ENCODE results near the gene MTCH1.

Gene MTCH1

DNA sequence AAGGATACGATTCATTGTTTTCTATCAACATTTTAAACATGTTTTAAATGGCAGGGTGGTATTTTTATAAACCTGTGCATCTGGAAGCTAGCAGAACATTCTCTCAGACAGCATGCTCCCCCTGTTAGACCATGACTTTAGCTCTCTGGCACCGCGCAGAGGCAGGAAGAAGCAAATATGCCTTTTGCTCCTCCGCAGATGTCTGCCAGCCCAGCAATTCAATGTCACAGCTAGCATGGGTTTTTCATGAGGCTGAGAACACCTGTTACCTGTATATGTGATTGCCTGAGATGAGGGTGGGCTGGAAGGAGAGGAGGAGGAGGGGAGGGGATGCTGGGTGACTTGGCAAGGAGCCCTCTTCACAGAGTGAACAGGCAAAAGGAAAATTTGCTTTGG, 6.7 kb downstream of the MTCH1 start:
- H3K4me3 ChIP-seq (ENCODE audit: low read depth, low read length) = no peak overlapping the region
- TF ChIP-seq, protein P1, sequence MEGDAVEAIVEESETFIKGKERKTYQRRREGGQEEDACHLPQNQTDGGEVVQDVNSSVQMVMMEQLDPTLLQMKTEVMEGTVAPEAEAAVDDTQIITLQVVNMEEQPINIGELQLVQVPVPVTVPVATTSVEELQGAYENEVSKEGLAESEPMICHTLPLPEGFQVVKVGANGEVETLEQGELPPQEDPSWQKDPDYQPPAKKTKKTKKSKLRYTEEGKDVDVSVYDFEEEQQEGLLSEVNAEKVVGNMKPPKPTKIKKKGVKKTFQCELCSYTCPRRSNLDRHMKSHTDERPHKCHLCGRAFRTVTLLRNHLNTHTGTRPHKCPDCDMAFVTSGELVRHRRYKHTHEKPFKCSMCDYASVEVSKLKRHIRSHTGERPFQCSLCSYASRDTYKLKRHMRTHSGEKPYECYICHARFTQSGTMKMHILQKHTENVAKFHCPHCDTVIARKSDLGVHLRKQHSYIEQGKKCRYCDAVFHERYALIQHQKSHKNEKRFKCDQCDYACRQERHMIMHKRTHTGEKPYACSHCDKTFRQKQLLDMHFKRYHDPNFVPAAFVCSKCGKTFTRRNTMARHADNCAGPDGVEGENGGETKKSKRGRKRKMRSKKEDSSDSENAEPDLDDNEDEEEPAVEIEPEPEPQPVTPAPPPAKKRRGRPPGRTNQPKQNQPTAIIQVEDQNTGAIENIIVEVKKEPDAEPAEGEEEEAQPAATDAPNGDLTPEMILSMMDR (conservative IDR thresholded peaks at IDR 0.05; ENCODE audit: low read depth, low read length) = peak; percentile 90
- peak; percentile 84 for DNase-seq (ENCODE audit: low read depth)

DNA sequence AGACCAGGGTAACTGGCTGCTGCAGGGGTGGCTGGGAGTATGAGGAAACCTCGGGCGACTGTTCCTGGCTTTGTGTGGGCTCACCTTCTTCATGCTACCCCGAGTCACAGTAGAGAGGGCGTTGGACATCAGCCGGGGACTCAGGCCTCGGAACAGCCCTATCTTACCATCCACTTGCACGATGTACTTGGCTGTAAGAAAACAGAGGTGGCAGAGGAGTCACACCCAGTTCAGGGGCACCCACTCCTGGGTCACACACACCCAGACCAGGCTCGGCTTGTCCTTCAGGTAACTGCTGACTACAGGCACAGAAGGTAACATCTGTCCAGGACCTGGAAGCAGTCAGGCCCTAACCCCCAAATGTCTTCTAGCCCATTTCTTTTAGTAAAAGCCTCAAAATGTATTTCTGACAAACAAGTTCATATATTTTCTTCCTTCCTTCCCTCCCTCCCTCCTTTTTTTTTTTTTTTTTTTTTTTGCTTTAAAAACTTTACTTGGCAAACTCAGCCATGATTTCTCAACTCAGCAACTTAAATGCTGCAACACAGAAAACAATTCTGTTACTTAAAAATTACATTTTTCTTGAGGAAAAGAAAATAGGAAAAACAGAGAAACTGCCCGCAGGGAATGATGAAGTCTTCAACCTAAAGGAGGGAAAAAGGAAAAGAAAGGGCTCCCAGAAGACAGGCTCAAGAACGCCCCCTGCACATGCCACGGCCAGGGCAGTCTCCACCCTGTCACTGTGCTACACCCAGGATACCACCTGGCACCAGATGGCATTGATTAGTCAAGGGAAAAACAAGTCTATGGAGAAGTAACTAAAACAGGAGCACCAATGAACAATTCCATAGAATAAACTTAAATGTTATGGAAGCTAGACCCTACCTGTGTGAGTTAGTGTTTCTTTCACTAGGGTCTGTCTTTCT, 7.3 kb downstream of the MTCH1 start:
- DNase-seq (ENCODE audit: low read depth) = no peak
- TF ChIP-seq, protein P1 (conservative IDR thresholded peaks at IDR 0.05; ENCODE audit: low read depth, low read length) = no peak
- H3K4me3 ChIP-seq (ENCODE audit: low read depth, low read length) = no peak overlapping the region

DNA sequence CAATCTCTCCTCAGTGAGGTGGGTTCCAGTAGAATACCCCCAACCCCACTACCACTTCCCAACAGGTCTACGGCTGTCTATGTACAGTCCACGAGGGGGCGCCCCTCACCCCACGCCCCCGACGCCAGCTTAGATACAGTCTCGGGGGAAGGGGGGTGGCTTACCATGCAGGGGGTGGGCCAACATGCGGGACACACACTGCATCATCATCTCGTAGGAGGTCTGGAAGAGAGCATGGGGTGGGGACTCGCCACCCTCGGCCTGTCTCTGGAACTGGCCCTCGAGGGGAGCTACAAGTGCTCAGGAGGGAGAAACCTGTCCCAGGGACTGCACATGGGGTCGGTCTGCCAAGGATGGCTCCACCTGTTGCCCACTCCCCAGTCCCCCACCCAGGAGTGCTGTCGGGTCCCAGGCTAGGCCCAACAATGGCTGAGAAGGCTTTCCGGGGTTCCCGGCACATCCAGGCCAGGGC, 8.5 kb downstream of the MTCH1 start:
- TF ChIP-seq, protein P1 (conservative IDR thresholded peaks at IDR 0.05; ENCODE audit: low read depth, low read length) = peak; percentile 61
- peak; percentile 28 for DNase-seq (ENCODE audit: low read depth)
- H3K4me3 ChIP-seq (ENCODE audit: low read depth, low read length) = no peak overlapping the region

DNA sequence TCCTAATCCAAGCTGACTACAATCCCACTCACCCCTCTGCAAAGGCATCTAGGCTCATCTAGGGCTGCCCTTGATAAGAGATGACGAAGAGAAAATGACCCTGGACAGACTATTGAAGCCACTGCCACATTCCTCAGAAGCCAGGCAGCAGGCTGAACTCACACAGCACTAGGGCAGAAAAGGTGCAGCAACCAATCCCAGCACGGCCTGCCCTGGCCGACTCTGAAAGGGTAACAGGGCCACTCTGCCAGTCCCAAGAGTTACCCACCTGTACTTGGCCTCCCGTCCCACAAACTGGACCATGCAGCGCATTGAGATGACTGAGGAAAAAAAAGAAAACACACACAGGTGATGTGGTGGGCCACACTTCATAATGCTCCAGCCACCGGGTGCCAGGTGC, 9.1 kb downstream of the MTCH1 start:
- no peak for DNase-seq (ENCODE audit: low read depth)
- TF ChIP-seq, protein P1 (conservative IDR thresholded peaks at IDR 0.05; ENCODE audit: low read depth, low read length) = no peak
- no peak overlapping the region for H3K4me3 ChIP-seq (ENCODE audit: low read depth, low read length)

DNA sequence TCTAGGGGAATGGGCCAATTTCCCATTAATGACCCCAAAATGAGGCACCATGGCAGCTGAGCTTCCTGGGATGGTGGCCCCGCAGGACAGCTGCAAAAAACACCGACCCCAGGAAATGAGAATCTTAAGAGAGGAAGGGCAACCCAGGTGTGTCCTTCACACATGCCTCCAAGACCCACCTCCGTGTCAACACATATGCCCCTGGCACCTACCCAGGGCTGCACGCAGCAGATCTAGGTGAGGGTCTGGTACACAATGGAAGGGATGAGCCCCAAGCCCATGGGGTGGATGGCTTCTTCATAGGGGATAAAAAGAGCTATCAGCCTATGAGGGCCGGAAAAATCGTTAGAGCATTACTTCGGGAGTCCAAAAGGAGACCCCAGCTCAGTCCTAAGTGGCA, 9.5 kb downstream of the MTCH1 start:
- no peak for DNase-seq (ENCODE audit: low read depth)
- TF ChIP-seq, protein P1 (conservative IDR thresholded peaks at IDR 0.05; ENCODE audit: low read depth, low read length) = no peak
- no peak overlapping the region for H3K4me3 ChIP-seq (ENCODE audit: low read depth, low read length)

DNA sequence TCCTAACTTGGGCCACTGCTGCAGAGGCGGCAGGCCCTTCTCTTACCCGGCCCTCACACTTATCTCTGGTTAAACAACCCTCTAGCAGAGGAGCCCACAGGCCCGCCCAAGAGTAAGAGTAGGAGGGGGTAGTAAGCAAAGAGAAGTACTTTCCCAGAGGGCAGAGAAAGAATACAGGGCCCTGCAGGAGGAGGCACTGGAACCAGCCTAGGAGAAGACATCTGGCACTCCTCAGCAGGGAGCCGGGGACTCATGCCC, 10.1 kb downstream of the MTCH1 start:
- TF ChIP-seq, protein P1 (conservative IDR thresholded peaks at IDR 0.05; ENCODE audit: low read depth, low read length) = no peak
- no peak for DNase-seq (ENCODE audit: low read depth)
- H3K4me3 ChIP-seq (ENCODE audit: low read depth, low read length) = no peak overlapping the region

Data from choroid plexus epithelial cell (primary cell).